ENCODE results near the gene GPR35. TPM values are rescaled to one million over a fixed set of nuclear protein-coding genes. Genes with fewer than 3 reads are reported as not detected.

The GPR35 gene
- total and polyA plus RNA-seq, 2 of the 13 experiments (the other 11 are each of a cell fraction or from before 2014, with no cell fraction given), result 27.1 to 44.2 TPM

DNA sequence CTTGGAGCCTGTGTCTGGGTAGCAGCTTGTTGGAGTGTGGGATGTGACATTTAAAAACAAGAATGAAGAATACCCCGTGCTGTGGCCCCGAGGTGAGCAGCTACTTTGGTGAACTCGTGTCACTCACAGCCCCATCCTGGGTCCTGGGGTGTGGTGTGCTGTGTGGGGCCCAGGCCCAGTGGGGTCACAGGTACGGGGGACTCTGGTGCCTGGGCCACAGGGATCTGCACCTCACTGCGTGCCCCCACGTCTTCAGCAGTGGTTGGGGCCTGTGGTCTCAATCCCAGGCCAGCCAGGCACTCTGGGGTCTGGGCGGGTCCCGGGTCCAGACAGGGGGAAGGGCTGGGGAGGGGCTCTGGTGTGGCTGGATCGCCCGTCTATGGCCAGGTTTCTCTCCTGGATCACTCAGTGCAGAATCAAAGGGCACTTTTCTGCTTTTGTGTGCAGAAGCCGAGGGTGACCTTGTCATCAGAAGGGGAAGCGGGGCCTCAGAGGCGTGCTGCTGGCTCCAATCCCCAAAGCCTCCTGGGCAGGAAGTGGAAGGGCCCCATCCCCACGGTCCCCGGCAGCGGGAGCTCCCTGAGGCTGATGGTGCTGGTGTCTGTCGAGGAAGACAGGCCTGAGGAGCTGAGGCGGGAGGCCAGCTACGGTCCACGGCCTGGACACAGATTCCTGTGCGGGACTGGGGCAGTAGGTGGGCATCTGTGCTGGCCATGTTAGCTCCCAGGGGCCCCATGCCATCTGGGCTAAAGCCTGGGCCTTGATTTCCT, 1.4 kb downstream of the GPR35 start (continued):
- TF ChIP-seq PTBP1 (IDR thresholded peaks at IDR 0.05; ENCODE audit: low read depth, low read length, poor library complexity, severe bottlenecking) (no peak), ZNF552 (CRISPR knock-in tag; IDR thresholded peaks at IDR 0.05; ENCODE audit: borderline replicate concordance) (peak; percentile 78; the same call in 1 of the 2 replicates), ZNF746 (CRISPR knock-in tag; IDR thresholded peaks at IDR 0.05) (peak; percentile 82), NFKBIZ (CRISPR knock-in tag; IDR thresholded peaks at IDR 0.05) (peak; percentile 88), TP53 (CRISPR knock-in tag; conservative IDR thresholded peaks at IDR 0.05) (no peak), ZNF230 (CRISPR knock-in tag; IDR thresholded peaks at IDR 0.05) (0 out of 2 replicates have a peak, but pooled peaks have one; percentile 81), CCDC6 (CRISPR knock-in tag; IDR thresholded peaks at IDR 0.05) (no peak), ZKSCAN8 (CRISPR knock-in tag; IDR thresholded peaks at IDR 0.05; ENCODE audit: borderline replicate concordance) (no peak; the same call in 1 of the 2 replicates), ZMYM3 (CRISPR knock-in tag; IDR thresholded peaks at IDR 0.05) (peak; percentile 45; the same call in 1 of the 2 replicates), SRSF1 (optimal IDR thresholded peaks at IDR 0.05; ENCODE audit: low read depth, low read length) (no peak), REXO4 (CRISPR knock-in tag; IDR thresholded peaks at IDR 0.05; ENCODE audit: borderline replicate concordance) (no peak), NCOR1 (IDR thresholded peaks at IDR 0.05; ENCODE audit: borderline replicate concordance, low read length) (peak; percentile 70), KLF15 (CRISPR knock-in tag; IDR thresholded peaks at IDR 0.05; ENCODE audit: borderline replicate concordance) (no peak; the same call in 1 of the 2 replicates), ZNF546 (CRISPR knock-in tag; conservative IDR thresholded peaks at IDR 0.05) (no peak), ARNT (IDR thresholded peaks at IDR 0.05) (no peak)
- TF ChIP-seq, protein P1, sequence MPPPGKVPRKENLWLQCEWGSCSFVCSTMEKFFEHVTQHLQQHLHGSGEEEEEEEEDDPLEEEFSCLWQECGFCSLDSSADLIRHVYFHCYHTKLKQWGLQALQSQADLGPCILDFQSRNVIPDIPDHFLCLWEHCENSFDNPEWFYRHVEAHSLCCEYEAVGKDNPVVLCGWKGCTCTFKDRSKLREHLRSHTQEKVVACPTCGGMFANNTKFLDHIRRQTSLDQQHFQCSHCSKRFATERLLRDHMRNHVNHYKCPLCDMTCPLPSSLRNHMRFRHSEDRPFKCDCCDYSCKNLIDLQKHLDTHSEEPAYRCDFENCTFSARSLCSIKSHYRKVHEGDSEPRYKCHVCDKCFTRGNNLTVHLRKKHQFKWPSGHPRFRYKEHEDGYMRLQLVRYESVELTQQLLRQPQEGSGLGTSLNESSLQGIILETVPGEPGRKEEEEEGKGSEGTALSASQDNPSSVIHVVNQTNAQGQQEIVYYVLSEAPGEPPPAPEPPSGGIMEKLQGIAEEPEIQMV (CRISPR knock-in tag; IDR thresholded peaks at IDR 0.05; ENCODE audit: low read depth), result peak; percentile 74
- TF ChIP-seq, protein P2, sequence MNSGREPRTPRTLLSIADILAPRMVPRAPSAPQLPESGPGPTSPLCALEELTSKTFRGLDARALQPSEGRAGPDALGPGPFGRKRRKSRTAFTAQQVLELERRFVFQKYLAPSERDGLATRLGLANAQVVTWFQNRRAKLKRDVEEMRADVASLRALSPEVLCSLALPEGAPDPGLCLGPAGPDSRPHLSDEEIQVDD (CRISPR knock-in tag; IDR thresholded peaks at IDR 0.05; ENCODE audit: borderline replicate concordance), result 0 out of 2 replicates have a peak, but pooled peaks have one; percentile 45
- TF ChIP-seq, protein P3, sequence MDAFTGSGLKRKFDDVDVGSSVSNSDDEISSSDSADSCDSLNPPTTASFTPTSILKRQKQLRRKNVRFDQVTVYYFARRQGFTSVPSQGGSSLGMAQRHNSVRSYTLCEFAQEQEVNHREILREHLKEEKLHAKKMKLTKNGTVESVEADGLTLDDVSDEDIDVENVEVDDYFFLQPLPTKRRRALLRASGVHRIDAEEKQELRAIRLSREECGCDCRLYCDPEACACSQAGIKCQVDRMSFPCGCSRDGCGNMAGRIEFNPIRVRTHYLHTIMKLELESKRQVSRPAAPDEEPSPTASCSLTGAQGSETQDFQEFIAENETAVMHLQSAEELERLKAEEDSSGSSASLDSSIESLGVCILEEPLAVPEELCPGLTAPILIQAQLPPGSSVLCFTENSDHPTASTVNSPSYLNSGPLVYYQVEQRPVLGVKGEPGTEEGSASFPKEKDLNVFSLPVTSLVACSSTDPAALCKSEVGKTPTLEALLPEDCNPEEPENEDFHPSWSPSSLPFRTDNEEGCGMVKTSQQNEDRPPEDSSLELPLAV (CRISPR knock-in tag; conservative IDR thresholded peaks at IDR 0.05; ENCODE audit: low read depth), result no peak
- TF ChIP-seq, protein P4, sequence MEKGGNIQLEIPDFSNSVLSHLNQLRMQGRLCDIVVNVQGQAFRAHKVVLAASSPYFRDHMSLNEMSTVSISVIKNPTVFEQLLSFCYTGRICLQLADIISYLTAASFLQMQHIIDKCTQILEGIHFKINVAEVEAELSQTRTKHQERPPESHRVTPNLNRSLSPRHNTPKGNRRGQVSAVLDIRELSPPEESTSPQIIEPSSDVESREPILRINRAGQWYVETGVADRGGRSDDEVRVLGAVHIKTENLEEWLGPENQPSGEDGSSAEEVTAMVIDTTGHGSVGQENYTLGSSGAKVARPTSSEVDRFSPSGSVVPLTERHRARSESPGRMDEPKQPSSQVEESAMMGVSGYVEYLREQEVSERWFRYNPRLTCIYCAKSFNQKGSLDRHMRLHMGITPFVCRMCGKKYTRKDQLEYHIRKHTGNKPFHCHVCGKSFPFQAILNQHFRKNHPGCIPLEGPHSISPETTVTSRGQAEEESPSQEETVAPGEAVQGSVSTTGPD (CRISPR knock-in tag; IDR thresholded peaks at IDR 0.05), result no peak
